ENCODE data around the gene CFAP99.

DNA sequence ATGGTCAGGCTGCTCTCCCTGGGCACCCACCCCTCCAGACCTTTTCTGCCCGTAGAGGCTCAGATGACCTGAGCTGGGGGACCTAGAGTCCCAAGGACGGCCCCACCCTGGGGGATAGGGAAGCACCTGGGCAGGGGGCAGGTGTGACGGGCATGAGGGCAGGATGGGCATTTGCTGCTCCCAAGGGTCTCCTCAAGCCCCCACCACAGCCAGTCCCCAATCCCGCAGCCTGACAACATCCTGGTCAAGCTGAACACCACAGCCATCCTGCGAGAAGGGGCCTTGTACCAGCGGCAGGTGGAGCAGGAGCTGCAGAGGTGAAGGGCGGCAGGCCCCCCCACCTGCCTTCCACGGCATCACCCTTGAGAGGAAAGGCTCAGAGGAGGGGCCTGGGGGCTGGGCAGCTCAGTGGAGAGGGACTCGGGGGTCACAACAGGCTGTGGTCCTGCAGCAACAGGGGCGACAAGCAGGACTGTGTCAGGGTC is 32.3 kb downstream of the CFAP99 start:
- TF ChIP-seq, protein P1, sequence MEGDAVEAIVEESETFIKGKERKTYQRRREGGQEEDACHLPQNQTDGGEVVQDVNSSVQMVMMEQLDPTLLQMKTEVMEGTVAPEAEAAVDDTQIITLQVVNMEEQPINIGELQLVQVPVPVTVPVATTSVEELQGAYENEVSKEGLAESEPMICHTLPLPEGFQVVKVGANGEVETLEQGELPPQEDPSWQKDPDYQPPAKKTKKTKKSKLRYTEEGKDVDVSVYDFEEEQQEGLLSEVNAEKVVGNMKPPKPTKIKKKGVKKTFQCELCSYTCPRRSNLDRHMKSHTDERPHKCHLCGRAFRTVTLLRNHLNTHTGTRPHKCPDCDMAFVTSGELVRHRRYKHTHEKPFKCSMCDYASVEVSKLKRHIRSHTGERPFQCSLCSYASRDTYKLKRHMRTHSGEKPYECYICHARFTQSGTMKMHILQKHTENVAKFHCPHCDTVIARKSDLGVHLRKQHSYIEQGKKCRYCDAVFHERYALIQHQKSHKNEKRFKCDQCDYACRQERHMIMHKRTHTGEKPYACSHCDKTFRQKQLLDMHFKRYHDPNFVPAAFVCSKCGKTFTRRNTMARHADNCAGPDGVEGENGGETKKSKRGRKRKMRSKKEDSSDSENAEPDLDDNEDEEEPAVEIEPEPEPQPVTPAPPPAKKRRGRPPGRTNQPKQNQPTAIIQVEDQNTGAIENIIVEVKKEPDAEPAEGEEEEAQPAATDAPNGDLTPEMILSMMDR (conservative IDR thresholded peaks at IDR 0.05; ENCODE audit: low read length), result no peak
- TF ChIP-seq EZH2phosphoT487 (IDR thresholded peaks at IDR 0.05; ENCODE audit: borderline replicate concordance), result no peak
